ENCODE measurements around the gene SLC16A12.

GRCh38 chr10:89532476-89532875, 2.9 kb downstream of the SLC16A12 start:
- TF ChIP-seq CTCF (IDR thresholded peaks at IDR 0.05; ENCODE audit: low read length) = no peak
- no peak for TF ChIP-seq EZH2 (IDR thresholded peaks at IDR 0.05; ENCODE audit: borderline replicate concordance, low read length)

All from OCI-LY1 (cell line).